SU-DHL-6 (cell line): ENCODE data around the gene SCRN2.

Source experiments
- H2AFZ ChIP-seq: fragments of 200-600 bp; sonication (generic); 2 replicates; pipeline ENCODE4 v1.6.1; 2014; ENCODE audit warnings: low read depth, mild to moderate bottlenecking, moderate library complexity, mixed read lengths, antibody characterized with exemption, low read length; ENCODE audit not compliant: severe bottlenecking
- H3F3A ChIP-seq: fragments of 200-600 bp; shearing (Covaris generic); 2 replicates; pipeline ENCODE4 v1.6.0; 2016; ENCODE audit warnings: antibody characterized with exemption, mild to moderate bottlenecking; ENCODE audit not compliant: insufficient read depth
- H3K27ac ChIP-seq: fragments of 200-600 bp; sonication (generic); 2 replicates; pipeline ENCODE4 v1.5.1; 2016; ENCODE audit warnings: low read depth, mild to moderate bottlenecking, low read length, moderate library complexity, mixed read lengths
- H3K27me3 ChIP-seq: fragments of 200-600 bp; sonication (generic), shearing (Covaris generic); 2 replicates; pipeline ENCODE4 v1.6.0; 2014; ENCODE audit warnings: mild to moderate bottlenecking, low read length
- H3K36me3 ChIP-seq: fragments of 200-600 bp; sonication (generic); 2 replicates; pipeline ENCODE4 v1.6.1; 2014; ENCODE audit warnings: mild to moderate bottlenecking, low read length, mixed read lengths
- H3K4me2 ChIP-seq: fragments of 300-600, 200-600 bp; shearing (Covaris generic), sonication (generic); 2 replicates; pipeline ENCODE4 v1.6.0; 2014; ENCODE audit warnings: low read length, low read depth, mild to moderate bottlenecking; ENCODE audit not compliant: poor library complexity, severe bottlenecking
- H3K4me3 ChIP-seq: fragments of 200-600 bp; sonication (generic); 2 replicates; pipeline ENCODE4 v1.5.1; 2014; ENCODE audit warnings: antibody characterized with exemption, low read length, mild to moderate bottlenecking, mixed read lengths; ENCODE audit not compliant: insufficient read depth, poor library complexity, severe bottlenecking
- H3K79me2 ChIP-seq: fragments of 200-600 bp; sonication (generic); 2 replicates; pipeline ENCODE4 v1.6.1; 2014; ENCODE audit warnings: mild to moderate bottlenecking, low read length, moderate library complexity; ENCODE audit not compliant: insufficient read depth
- H3K9ac ChIP-seq: fragments of 200-600 bp; sonication (generic); 2 replicates; pipeline ENCODE4 v1.7.0; 2014; ENCODE audit warnings: mild to moderate bottlenecking, low read length
- H3K9me2 ChIP-seq: fragments of 200-600 bp; sonication (generic); replicated peaks from 2 replicates; pipeline ENCODE4 v1.6.1; 2014; ENCODE audit warnings: low read length; ENCODE audit not compliant: insufficient read depth
- H3K9me3 ChIP-seq: fragments of 200-600 bp; sonication (generic); 2 replicates; pipeline ENCODE4 v1.6.1; 2014; ENCODE audit warnings: low read length, mixed read lengths; ENCODE audit not compliant: insufficient read depth
- H4K20me1 ChIP-seq: fragments of 200-600 bp; sonication (generic); 2 replicates; pipeline ENCODE4 v1.6.1; 2014; ENCODE audit warnings: low read depth, mild to moderate bottlenecking, antibody characterized with exemption, low read length, moderate library complexity, mixed read lengths
- CTCF ChIP-seq: fragments of 200-600 bp; sonication (generic); IDR thresholded peaks from one replicate; pipeline ENCODE4 v1.5.1; 2017; ENCODE audit warnings: antibody characterized with exemption, mild to moderate bottlenecking, low read length, moderate library complexity; ENCODE audit not compliant: insufficient read depth, poor library complexity, severe bottlenecking
- EZH2phosphoT487 ChIP-seq: fragments of 200-600 bp; sonication (generic), shearing (Covaris generic); conservative IDR thresholded peaks from 2 replicates; pipeline ENCODE4 v1.6.1; 2018; ENCODE audit warnings: mild to moderate bottlenecking, antibody characterized with exemption, low read length, moderate library complexity, mixed read lengths

The SCRN2 gene

GRCh38 chr17:47869114-47869513 is 28.0 kb upstream of the SCRN2 start:
- Histone ChIP-seq H3K9me3 (no peaks in the 10 kb centered on the region), H3F3A (no peaks in the 10 kb centered on the region), H3K4me2 (no peak overlapping the region), H3K27me3 (no peaks in the 10 kb centered on the region), H4K20me1 (no peaks in the 10 kb centered on the region), H3K9ac (no peak overlapping the region), H2AFZ (no peak overlapping the region), H3K27ac (no peak overlapping the region), H3K79me2 (no peaks in the 10 kb centered on the region), H3K4me3 (no peak overlapping the region), H3K36me3 (no peaks in the 10 kb centered on the region), H3K9me2 (no peaks in the 10 kb centered on the region)
- no peak for TF ChIP-seq EZH2phosphoT487
- TF ChIP-seq CTCF: no peak

GRCh38 chr17:47867813-47868533 is 26.9 kb upstream of the SCRN2 start:
- no peaks in the 10 kb centered on the region for H3K9me2 ChIP-seq
- H3K27me3 ChIP-seq: no peaks in the 10 kb centered on the region
- H2AFZ ChIP-seq: no peak overlapping the region

GRCh38 chr17:47866941-47867340 is 25.9 kb upstream of the SCRN2 start:
- no peaks in the 10 kb centered on the region for H3K9me3 ChIP-seq
- TF ChIP-seq EZH2phosphoT487 (no peak), CTCF (no peak)
- no peaks in the 10 kb centered on the region for H3K79me2 ChIP-seq
- H3K4me3 ChIP-seq: no peak overlapping the region
- no peaks in the 10 kb centered on the region for H3K27me3 ChIP-seq
- no peak overlapping the region for H3K4me2 ChIP-seq
- H3F3A ChIP-seq: no peaks in the 10 kb centered on the region
- H3K9ac ChIP-seq: no peak overlapping the region
- no peaks in the 10 kb centered on the region for H3K36me3 ChIP-seq
- no peak overlapping the region for H3K27ac ChIP-seq
- no peak overlapping the region for H2AFZ ChIP-seq
- H3K9me2 ChIP-seq: no peaks in the 10 kb centered on the region
- H4K20me1 ChIP-seq: no peaks in the 10 kb centered on the region

More at GRCh38 chr17:47867813-47868533, 26.9 kb upstream of the SCRN2 start:
- Histone ChIP-seq H3K9ac (no peak overlapping the region), H3K9me3 (no peaks in the 10 kb centered on the region), H3K4me2 (no peak overlapping the region), H3K79me2 (no peaks in the 10 kb centered on the region), H3F3A (no peaks in the 10 kb centered on the region), H3K4me3 (no peak overlapping the region), H3K27ac (no peak overlapping the region), H4K20me1 (no peaks in the 10 kb centered on the region), H3K36me3 (no peaks in the 10 kb centered on the region)
- TF ChIP-seq CTCF: no peak
- no peak for TF ChIP-seq EZH2phosphoT487
